Tibial nerve (tissue), 3 donors: ENCODE results near the gene ELMO1.

ENCODE experiments used
- POLR2A ChIP-seq, 2 donors: fragments of 450-650 bp; IDR thresholded peaks; one replicate each; pipeline ENCODE4 v1.6.1; 2017; ENCODE audit warnings: antibody characterized with exemption in 2 of 2, mild to moderate bottlenecking in 2 of 2, moderate library complexity in 2 of 2
- TF ChIP-seq, protein P1 (sequence below), 5 experiments: fragments of 200-600 bp in 3 of 5; fragments of 450-650 bp in 2 of 5; sonication (generic) in 3 of 5; IDR thresholded peaks; one replicate each; pipeline ENCODE4 v1.5.1; 2016 to 2019; ENCODE audit warnings: antibody characterized with exemption in 5 of 5, mild to moderate bottlenecking in 3 of 5, moderate library complexity in 2 of 5

DNA sequence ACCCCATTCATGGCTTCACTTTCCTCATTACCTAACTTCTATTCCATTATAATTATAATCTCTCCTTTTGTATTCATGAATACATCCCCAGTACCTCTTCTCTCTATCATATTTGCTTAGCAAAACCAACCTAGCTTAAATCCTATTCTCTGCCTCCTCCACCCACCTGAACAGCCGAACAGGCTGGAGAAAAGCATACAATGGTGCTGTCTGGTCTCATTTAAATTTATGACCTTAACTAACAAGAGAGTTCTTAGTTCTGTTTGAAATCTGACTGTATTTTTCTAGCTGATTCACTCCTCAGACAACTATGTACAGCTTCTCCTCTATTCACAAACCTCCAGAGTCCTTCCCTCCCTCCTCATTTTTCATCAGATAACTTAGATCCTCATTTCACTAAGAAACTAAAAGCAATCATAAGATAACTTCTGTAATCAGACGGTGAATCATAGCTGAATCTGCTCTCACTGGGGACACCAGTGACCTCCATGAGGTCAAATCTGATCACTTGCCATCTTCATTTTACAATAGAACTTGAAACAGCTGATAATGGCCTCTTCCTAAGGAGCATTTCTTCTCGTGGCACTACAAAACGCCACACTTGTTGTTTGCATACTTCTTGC, 490.4 kb downstream of the ELMO1 start:
- TF ChIP-seq, protein P1, sequence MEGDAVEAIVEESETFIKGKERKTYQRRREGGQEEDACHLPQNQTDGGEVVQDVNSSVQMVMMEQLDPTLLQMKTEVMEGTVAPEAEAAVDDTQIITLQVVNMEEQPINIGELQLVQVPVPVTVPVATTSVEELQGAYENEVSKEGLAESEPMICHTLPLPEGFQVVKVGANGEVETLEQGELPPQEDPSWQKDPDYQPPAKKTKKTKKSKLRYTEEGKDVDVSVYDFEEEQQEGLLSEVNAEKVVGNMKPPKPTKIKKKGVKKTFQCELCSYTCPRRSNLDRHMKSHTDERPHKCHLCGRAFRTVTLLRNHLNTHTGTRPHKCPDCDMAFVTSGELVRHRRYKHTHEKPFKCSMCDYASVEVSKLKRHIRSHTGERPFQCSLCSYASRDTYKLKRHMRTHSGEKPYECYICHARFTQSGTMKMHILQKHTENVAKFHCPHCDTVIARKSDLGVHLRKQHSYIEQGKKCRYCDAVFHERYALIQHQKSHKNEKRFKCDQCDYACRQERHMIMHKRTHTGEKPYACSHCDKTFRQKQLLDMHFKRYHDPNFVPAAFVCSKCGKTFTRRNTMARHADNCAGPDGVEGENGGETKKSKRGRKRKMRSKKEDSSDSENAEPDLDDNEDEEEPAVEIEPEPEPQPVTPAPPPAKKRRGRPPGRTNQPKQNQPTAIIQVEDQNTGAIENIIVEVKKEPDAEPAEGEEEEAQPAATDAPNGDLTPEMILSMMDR (IDR thresholded peaks at IDR 0.05): no peak
- no peak for TF ChIP-seq POLR2A (IDR thresholded peaks at IDR 0.05)
